RWPE1 (cell line): Measurements from ENCODE around the gene MORN5.
"Not testable (repeated sequence)": the region's sequence is repeated elsewhere in the genome, so short reads cannot be mapped to it uniquely, and the experiment has no call there.

ENCODE experiments used
- CTCF ChIA-PET: fragments of 350-600 bp; sonication (Branson Sonifier 250); formaldehyde crosslinking; extraction: SDS; loops from one replicate; lab custom pipeline; 2021; lab: Yijun Ruan, JAX
- POLR2A ChIA-PET: fragments of 400-600 bp; formaldehyde crosslinking; extraction: SDS; loops from one replicate; lab custom pipeline; 2020; ENCODE audit warnings: antibody characterized with exemption; ENCODE audit not compliant: low non-redundant PET; lab: Yijun Ruan, JAX
- DNase-seq: peaks from one replicate; pipeline ENCODE4 v3.0.0; 2012; ENCODE audit warnings: low spot score
- H3K27ac ChIP-seq: fragments of 450-650 bp; 2 replicates; pipeline ENCODE4 v1.5.1; 2017
- TF ChIP-seq, protein P1 (sequence below): fragments of 450-650 bp; conservative IDR thresholded peaks from 2 replicates; pipeline ENCODE4 v1.5.1; 2017; ENCODE audit warnings: low read depth, mild to moderate bottlenecking

MORN5 gene

DNA sequence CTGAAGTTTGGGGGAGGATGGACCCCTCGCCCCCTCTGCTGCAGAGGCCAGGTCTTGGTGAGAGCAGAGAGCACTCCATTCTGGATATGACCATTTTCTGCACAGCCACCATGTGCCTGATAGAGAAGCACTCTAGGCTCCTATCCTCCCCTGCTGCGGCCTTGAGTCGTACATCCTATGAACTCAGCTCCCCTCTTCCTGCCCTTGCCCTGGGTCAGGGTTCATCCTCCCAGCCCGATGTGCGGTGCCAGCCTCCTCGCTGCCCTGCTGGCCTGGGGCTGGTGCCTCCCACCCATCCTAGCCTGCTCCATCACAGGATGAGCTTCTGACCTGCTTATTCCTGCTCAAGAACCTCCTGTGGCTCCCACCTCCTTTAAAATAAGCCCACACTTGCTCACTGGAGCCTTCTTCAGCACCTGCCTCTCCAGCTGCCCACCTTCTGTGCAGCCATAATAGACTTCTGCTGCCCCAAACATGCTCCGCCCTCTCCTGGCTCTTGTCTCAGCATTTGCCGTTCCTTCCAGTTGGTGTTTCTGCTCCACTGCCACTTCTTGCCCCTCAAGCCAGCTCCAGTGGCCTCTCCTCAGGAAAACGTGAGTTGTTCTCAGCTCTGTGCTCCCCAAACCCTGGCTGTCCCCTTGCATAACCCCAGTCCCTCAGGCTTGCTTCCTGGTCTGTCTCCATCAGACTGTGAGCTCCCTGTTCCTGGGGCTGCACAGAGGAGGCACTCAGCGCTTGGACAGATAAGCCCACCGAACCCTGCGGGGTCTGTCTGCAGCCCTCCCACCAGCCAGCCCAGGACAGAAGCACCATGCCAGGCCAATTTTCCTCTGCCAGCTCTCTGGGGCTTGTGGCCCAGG is 44.3 kb upstream of the MORN5 start:
- ChIA-PET CTCF (interaction anchor here (0.5 to 1.8 kb wide), 5 partner anchors 15 to 893 kb away, joined by 4 to 8 read pairs (median 4); no protein-coding TSS in a partner anchor), POLR2A (no interaction called here)
- TF ChIP-seq, protein P1, sequence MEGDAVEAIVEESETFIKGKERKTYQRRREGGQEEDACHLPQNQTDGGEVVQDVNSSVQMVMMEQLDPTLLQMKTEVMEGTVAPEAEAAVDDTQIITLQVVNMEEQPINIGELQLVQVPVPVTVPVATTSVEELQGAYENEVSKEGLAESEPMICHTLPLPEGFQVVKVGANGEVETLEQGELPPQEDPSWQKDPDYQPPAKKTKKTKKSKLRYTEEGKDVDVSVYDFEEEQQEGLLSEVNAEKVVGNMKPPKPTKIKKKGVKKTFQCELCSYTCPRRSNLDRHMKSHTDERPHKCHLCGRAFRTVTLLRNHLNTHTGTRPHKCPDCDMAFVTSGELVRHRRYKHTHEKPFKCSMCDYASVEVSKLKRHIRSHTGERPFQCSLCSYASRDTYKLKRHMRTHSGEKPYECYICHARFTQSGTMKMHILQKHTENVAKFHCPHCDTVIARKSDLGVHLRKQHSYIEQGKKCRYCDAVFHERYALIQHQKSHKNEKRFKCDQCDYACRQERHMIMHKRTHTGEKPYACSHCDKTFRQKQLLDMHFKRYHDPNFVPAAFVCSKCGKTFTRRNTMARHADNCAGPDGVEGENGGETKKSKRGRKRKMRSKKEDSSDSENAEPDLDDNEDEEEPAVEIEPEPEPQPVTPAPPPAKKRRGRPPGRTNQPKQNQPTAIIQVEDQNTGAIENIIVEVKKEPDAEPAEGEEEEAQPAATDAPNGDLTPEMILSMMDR: no peak
- no peak for DNase-seq
- H3K27ac ChIP-seq: no peak overlapping the region

DNA sequence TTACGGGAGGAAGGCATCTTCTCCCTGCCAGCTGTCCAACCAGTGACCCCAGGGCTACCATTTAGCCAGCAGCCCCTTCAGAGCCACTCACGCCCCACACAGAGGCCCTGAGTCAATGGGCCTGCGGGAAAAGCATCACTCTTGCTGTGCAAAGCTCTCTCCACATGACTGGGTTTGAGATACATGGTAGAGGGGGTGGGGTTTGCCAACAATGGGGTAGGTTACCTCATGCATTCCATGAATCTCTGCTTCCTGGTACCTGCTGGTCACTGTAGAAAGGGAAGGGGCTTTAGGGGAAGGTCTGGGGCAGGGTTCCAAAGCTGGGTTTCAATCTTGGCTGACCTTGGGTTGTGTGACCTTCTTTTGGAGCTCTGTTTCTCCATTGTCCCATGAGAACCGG is 43.7 kb upstream of the MORN5 start:
- ChIA-PET POLR2A (no interaction called here), CTCF (interaction anchor here (0.5 to 1.8 kb wide), 5 partner anchors 15 to 892 kb away, joined by 3 to 5 read pairs (median 4); no protein-coding TSS in a partner anchor)
- TF ChIP-seq, protein P1: no peak
- no peak for DNase-seq
- H3K27ac ChIP-seq: no peak overlapping the region

DNA sequence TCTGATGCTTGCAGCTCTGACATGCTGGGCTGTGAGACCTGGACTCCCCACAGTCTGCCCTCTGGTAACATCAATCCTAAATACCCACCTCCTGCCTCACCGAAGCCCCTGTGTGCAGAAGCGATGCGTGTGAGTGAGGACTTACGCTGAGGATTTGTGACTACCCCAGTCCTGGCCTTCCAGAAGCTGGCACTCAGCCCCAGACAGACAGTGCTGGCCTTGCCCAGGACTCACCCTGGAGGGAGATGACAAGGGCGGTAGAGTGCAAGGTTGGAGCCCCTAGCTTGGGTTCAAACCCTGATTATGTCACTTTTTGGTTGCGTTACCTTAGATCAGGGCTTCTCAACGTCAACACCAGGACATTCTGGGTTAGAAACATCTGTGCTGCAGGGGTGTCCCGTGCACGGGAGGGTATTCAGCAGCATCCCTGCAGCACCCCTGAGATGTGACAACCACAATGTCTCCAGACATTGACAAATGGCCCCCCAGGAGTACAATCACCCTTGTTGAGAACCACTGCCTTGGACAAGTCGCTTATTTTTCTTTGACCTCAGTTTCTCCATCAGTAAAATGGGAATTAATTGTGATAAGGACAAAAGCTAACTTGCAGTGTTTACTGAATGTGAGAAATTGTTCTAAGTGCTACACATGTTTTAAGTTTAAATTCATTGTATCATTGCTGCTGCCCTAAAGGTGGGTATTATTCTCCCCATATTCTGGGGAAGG is 43.1 kb upstream of the MORN5 start:
- TF ChIP-seq, protein P1: no peak
- H3K27ac ChIP-seq: no peak overlapping the region
- no peak for DNase-seq
- ChIA-PET POLR2A (no interaction called here), CTCF (interaction anchor here (0.6 to 1.8 kb wide), 5 partner anchors 16 to 234 kb away, joined by 3 to 6 read pairs (median 4); no protein-coding TSS in a partner anchor)

DNA sequence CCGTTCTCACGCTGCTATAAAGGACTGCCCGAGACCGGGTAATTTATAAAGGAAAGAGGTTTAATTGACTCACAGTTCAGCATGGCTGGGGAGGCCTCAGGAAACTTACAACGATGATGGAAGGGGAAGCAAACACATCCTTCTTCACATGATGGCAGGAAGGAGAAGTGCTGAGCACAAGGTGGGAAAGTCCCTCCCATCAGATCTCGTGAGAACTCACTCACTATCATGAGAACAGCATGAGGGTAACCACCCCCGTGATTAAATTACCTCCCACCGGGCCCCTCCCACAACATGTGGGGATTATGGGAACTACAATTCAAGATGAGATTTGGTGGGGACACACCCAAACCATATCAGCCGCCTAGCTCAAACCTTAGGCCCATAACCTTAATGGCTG is 42.5 kb upstream of the MORN5 start:
- CTCF ChIA-PET: interaction anchor here (1.1 to 1.3 kb wide), 2 partner anchors 18 to 19 kb away, joined by 3 to 6 read pairs; no protein-coding TSS in a partner anchor
- POLR2A ChIA-PET, DNase-seq: not testable (repeated sequence)

DNA sequence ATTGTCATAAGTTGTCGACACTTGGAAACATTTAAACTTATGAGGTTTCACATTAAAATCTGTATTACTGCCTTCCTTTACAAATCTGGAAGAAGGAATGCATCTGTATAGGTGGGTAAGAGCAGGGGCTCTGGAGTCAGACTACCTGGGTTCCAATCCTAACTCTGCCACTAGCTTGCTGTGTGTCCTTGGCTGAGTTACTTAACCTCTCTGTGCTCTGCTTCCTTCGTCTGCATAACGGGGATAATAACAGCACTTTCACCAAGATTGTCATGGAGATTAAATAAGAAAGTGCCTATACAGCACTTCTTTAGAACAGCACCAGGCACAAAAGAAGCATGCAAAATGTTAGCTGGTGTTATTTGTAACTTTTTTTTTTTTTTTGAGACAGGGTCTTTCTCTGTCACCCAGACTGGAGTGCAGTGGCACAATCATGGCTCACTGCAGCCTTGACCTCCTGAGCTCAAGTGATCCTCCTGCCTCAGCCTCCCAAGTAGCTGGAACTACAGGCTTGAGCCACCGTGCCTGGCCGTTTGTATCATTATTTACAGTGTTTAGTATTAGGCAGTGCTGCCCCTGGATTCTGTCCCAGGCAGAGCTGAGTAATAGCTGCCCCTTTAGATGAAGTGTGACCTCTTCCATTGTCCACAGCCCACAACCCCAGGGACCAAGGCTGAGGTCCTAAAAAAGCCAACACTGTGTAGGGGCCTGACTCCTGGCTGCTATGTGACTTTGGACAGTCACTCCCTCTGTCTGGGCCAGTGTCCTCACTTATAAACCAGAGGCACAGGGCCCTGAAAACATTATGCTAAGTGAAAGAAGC is 41.2 kb upstream of the MORN5 start:
- CTCF ChIA-PET: interaction anchor here (10.5 kb wide), 1 partner anchor 21 kb away, joined by 99 read pairs; no protein-coding TSS in a partner anchor
- POLR2A ChIA-PET: no interaction called here
- TF ChIP-seq, protein P1: no peak
- H3K27ac ChIP-seq: no peak overlapping the region
- no peak for DNase-seq

More for the DNA sequence above, 42.5 kb upstream of the MORN5 start:
- not testable (repeated sequence) for H3K27ac ChIP-seq

DNA sequence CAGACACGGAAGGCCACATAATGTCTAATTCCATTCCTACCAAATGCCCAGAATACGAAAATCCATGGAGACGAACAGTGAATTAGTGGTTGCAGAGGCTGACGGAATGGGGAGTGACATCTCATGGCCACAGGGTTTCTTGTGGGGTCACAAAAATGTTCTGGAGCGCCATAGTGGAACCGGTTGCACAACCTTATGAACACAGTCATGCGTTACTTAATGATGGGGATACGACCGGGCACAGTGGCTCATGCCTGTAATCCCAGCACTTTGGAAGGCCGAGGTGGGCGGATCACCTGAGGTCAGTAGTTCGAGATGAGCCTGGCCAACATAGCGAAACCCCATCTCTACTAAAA is 40.6 kb upstream of the MORN5 start:
- no peak overlapping the region for H3K27ac ChIP-seq
- CTCF ChIA-PET: interaction anchor here (10.5 kb wide), 1 partner anchor 22 kb away, joined by 99 read pairs; no protein-coding TSS in a partner anchor
- TF ChIP-seq, protein P1: no peak
- POLR2A ChIA-PET: no interaction called here
- no peak for DNase-seq
